ENCODE results near the gene MINAR1. TPM values are rescaled to one million over a fixed set of nuclear protein-coding genes. Genes with fewer than 3 reads are reported as not detected.

MINAR1 gene
- total RNA-seq, 4 donors from 2014 or later = 0.16 to 2.2 (median 0.34) TPM

DNA sequence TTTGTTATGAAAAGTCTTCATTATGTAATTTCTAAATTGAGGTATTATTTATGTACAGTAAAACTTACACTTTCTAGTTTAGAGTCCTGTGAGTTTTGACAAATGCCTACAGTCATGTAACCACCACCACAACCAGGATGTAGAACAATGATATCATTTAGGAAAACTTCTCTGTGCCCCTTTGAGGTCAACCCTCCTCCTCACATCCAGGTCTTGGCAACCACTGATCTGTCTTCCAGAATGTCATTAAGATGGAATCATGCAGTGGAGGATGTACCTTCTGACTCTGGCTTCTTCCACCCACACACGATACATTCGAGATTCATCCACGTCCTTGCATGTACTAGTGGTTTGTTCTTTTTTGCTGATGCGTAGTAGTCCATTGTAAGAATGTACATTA is 23.2 kb downstream of the MINAR1 start:
- Histone ChIP-seq H3K36me3 (no peaks in the 10 kb centered on the region), H3K27me3 (peaks cover 31% of the 10 kb centered on the region), H3K4me3 (no peak overlapping the region), H3K9me3 (no peaks in the 10 kb centered on the region), H3K4me1 (no peaks in the 10 kb centered on the region), H3K27ac (no peak overlapping the region)
- no peak for ATAC-seq
- WGBS, 2 donors (ENCODE audit: low coverage in 1 of 2) = 83 to 91% methylated on average over 4 of the region's 4 CpGs
- TF ChIP-seq, protein P1, sequence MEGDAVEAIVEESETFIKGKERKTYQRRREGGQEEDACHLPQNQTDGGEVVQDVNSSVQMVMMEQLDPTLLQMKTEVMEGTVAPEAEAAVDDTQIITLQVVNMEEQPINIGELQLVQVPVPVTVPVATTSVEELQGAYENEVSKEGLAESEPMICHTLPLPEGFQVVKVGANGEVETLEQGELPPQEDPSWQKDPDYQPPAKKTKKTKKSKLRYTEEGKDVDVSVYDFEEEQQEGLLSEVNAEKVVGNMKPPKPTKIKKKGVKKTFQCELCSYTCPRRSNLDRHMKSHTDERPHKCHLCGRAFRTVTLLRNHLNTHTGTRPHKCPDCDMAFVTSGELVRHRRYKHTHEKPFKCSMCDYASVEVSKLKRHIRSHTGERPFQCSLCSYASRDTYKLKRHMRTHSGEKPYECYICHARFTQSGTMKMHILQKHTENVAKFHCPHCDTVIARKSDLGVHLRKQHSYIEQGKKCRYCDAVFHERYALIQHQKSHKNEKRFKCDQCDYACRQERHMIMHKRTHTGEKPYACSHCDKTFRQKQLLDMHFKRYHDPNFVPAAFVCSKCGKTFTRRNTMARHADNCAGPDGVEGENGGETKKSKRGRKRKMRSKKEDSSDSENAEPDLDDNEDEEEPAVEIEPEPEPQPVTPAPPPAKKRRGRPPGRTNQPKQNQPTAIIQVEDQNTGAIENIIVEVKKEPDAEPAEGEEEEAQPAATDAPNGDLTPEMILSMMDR (IDR thresholded peaks at IDR 0.05) = no peak
- TF ChIP-seq POLR2AphosphoS5 (IDR thresholded peaks at IDR 0.05) (no peak), POLR2A (IDR thresholded peaks at IDR 0.05) (no peak)

DNA sequence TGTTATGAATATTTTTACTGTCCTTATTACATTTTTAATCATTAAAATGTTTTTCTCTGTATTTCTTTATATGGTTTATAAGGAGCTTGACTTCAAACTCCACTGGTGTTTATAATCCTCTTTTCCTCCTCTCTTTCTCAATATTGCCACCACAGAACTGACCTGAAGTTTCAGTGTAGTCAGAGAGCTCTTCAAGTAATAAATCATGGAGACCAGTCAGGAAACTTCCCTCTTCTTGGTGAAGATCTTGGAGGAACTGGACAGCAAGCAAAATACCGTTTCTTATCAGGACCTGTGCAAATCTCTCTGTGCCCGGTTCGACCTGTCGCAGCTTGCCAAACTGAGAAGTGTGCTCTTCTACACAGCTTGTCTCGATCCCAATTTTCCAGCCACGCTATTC is 23.8 kb downstream of the MINAR1 start:
- no peak overlapping the region for H3K4me3 ChIP-seq
- H3K9me3 ChIP-seq = no peaks in the 10 kb centered on the region
- 76 to 90% methylated on average over 3 to 6 of the region's 6 CpGs for WGBS, 2 donors (ENCODE audit: low coverage in 1 of 2)
- TF ChIP-seq, protein P1 (IDR thresholded peaks at IDR 0.05) = no peak
- no peak for TF ChIP-seq POLR2A (IDR thresholded peaks at IDR 0.05)
- no peak for TF ChIP-seq EP300 (IDR thresholded peaks at IDR 0.05)
- no peak for TF ChIP-seq POLR2AphosphoS5 (IDR thresholded peaks at IDR 0.05)
- H3K27ac ChIP-seq = no peak overlapping the region
- peaks cover 25% of the 10 kb centered on the region for H3K27me3 ChIP-seq
- H3K4me1 ChIP-seq = no peaks in the 10 kb centered on the region
- H3K36me3 ChIP-seq = no peaks in the 10 kb centered on the region
- no peak for ATAC-seq

DNA sequence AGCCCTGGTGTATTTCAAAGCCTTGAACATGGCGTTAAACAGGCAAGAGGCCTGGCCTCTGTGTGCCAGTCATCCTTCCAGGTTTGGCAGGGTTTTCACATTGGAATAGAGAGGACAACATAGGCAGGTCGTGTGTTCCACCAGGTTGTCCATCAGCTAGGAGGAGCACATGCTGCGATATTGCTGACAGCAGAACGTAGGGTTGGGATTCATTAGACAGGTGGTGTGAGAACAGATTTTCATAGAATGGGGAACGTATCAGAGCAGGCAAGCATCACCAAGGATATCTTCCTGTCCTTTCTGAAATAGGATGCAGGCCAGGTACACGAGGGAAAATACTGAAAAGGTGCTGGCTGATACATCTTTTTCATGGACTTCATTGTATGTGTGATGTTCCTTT is 26.4 kb downstream of the MINAR1 start:
- no peaks in the 10 kb centered on the region for H3K4me1 ChIP-seq
- no peak for ATAC-seq
- H3K27me3 ChIP-seq = peaks cover 6% of the 10 kb centered on the region
- H3K27ac ChIP-seq = no peak overlapping the region
- WGBS, 2 donors (ENCODE audit: low coverage in 1 of 2) = 71 to 81% methylated on average over 2 to 4 of the region's 6 CpGs
- no peak overlapping the region for H3K4me3 ChIP-seq
- TF ChIP-seq POLR2A (IDR thresholded peaks at IDR 0.05) = no peak
- TF ChIP-seq, protein P1 (IDR thresholded peaks at IDR 0.05) = no peak
- no peaks in the 10 kb centered on the region for H3K9me3 ChIP-seq
- H3K36me3 ChIP-seq = no peaks in the 10 kb centered on the region

DNA sequence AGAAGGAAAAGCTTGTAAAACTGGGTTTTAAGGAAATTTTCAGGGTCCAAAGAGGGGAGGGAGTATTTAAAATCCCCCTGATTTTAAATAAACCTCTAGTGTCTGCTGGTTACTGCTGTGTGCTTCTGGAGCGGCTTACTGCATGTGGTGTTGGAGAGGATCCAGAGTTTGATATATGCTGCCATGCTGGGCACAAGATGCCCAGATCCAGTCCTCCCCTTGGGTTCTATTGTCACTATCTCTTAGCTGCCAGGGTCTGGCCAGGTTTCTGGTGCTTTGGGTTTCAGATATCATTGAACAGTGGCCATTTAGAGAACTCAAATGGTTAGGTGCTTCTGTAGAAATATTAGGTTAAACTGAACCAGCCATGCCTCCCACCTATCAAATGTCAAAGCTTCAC is 27.5 kb downstream of the MINAR1 start:
- no peaks in the 10 kb centered on the region for H3K36me3 ChIP-seq
- H3K27me3 ChIP-seq = peaks cover 6% of the 10 kb centered on the region
- 100% methylated on average over 1 of the region's 1 CpG; no CpG with 5 or more reads in 1 of the 2 donors for WGBS, 2 donors (ENCODE audit: low coverage in 1 of 2)
- no peak overlapping the region for H3K4me3 ChIP-seq
- TF ChIP-seq, protein P1 (IDR thresholded peaks at IDR 0.05) = no peak
- no peak for TF ChIP-seq POLR2A (IDR thresholded peaks at IDR 0.05)
- no peak for TF ChIP-seq POLR2AphosphoS5 (IDR thresholded peaks at IDR 0.05)
- TF ChIP-seq EP300 (IDR thresholded peaks at IDR 0.05) = no peak
- no peaks in the 10 kb centered on the region for H3K9me3 ChIP-seq
- H3K27ac ChIP-seq = no peak overlapping the region
- no peak for ATAC-seq
- H3K4me1 ChIP-seq = no peaks in the 10 kb centered on the region

DNA sequence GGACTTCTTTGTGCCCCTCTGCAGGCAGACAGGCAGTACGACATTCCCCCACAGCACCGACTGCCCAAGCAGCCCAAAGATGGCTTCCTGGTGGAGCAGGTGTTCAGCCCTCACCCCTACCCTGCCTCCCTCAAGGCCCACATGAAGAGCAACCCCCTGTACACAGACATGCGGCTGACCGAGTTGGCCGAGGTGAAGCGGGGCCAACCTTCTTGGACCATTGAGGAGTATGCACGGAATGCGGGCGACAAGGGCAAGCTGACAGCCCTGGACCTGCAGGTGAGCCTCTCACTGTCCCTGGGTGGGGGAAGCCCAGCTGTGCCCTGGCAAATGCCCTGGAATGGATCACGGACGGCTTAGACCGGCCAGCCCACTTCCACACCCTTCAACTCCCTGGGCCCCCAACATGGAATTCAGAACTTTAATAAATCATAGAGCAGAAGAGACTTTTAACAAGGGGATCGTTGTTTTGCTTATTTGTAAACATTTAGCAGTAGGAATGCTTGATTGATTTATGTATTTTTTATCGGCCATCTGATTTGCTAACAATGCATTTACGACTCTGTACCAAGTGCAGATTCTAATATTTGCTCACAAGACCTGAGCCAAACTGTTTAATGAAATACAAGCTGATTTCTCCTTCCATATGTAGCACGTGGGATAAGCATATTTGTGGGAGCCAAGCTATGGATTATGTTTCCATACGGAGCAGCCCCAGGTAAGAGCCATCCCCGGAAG is 31.1 kb downstream of the MINAR1 start:
- Histone ChIP-seq H3K27me3 (no peaks in the 10 kb centered on the region), H3K4me3 (no peak overlapping the region), H3K9me3 (no peaks in the 10 kb centered on the region), H3K27ac (no peak overlapping the region), H3K36me3 (no peaks in the 10 kb centered on the region), H3K4me1 (no peaks in the 10 kb centered on the region)
- 77 to 80% methylated on average over 4 to 11 of the region's 18 CpGs for WGBS, 2 donors (ENCODE audit: low coverage in 1 of 2)
- no peak for ATAC-seq
- TF ChIP-seq POLR2AphosphoS5 (IDR thresholded peaks at IDR 0.05) (no peak), EP300 (IDR thresholded peaks at IDR 0.05) (no peak), POLR2A (IDR thresholded peaks at IDR 0.05) (no peak)
- TF ChIP-seq, protein P1 (IDR thresholded peaks at IDR 0.05) = no peak

All from gastroesophageal sphincter (tissue), 4 donors.